HG02852 (cell line): Measurements from ENCODE around the gene MPHOSPH8.

Experiments
- ATAC-seq: cut with Tn5 transposase; IDR thresholded peaks from one replicate; pipeline ENCODE4 v1.9.1; 2021; ENCODE audit warnings: mild to moderate bottlenecking, moderate library complexity; ENCODE audit not compliant: unreplicated experiment

The MPHOSPH8 gene, protein sequence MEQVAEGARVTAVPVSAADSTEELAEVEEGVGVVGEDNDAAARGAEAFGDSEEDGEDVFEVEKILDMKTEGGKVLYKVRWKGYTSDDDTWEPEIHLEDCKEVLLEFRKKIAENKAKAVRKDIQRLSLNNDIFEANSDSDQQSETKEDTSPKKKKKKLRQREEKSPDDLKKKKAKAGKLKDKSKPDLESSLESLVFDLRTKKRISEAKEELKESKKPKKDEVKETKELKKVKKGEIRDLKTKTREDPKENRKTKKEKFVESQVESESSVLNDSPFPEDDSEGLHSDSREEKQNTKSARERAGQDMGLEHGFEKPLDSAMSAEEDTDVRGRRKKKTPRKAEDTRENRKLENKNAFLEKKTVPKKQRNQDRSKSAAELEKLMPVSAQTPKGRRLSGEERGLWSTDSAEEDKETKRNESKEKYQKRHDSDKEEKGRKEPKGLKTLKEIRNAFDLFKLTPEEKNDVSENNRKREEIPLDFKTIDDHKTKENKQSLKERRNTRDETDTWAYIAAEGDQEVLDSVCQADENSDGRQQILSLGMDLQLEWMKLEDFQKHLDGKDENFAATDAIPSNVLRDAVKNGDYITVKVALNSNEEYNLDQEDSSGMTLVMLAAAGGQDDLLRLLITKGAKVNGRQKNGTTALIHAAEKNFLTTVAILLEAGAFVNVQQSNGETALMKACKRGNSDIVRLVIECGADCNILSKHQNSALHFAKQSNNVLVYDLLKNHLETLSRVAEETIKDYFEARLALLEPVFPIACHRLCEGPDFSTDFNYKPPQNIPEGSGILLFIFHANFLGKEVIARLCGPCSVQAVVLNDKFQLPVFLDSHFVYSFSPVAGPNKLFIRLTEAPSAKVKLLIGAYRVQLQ

DNA sequence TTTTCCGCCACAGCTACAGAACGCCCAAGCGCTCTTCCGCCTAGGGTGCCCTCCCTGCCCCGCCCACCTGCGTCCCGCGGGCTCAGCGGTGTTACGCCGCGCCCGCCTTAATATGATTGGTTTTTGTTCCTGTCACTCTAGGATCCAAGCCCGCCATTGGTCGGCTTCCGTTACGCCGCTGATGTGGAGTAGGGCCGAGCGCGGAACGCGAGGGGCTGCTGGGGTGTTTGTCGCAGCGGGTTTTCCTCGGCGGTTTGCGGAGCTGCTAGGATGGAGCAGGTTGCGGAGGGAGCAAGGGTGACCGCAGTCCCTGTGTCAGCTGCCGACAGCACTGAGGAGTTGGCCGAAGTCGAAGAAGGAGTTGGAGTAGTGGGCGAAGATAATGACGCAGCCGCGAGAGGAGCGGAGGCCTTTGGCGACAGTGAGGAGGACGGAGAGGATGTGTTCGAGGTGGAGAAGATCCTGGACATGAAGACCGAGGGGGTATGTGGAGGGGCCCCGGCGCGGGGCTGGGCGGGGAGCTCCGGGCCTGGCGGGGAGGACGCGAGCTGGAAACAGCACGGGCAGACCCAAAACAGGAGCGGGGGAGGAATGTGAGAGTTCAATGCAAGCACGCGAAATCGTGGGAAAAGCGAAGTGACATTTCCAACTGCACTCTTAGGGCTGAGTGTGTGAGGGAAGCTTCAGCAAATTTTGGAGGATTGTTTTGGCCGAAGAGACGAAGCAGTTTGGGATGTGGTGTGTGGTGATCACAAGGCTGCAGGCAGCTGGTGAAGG is at the start of gene MPHOSPH8:
Gene MPHOSPH8, plus strand, starts transcription at position 181 of the 777 bp plus-strand sequence. Its CDS starts 90 bp downstream, at position 271.
- ATAC-seq: peak; percentile 98

DNA sequence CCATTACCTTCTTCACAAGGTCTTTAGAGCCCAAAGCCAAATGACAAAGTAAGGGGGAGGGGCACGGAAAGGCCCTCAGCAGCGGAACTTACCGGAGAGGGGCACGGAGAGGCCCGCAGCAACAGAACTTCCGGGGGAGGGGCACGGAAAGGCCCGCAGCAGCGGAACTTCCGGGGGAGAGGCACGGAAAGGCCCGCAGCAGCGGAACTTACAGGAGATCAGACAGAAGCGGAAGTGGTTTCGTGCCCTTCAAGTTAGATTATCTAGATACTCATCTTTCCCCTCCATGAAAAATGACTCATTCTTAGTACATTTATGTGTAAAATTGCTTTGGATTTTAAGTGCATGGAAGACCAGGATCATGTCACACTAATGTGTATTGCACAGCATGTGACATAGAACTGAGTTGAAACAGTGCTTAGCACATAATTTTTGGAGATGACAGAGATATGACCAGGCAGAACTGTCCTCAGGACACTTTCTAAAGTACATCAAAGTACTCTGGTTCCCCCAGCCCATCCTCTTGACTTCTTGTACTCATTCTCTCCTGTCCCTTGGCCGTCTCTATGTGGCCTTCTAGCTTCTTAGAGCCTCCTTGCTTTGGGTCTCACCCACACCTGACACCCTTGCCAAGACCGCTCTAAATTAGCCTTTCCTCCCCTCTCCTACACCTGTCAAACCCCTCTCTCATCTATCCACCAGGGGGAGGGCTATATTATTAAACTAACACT is 46.4 kb upstream of the MPHOSPH8 start:
- ATAC-seq: peak; percentile 81

DNA sequence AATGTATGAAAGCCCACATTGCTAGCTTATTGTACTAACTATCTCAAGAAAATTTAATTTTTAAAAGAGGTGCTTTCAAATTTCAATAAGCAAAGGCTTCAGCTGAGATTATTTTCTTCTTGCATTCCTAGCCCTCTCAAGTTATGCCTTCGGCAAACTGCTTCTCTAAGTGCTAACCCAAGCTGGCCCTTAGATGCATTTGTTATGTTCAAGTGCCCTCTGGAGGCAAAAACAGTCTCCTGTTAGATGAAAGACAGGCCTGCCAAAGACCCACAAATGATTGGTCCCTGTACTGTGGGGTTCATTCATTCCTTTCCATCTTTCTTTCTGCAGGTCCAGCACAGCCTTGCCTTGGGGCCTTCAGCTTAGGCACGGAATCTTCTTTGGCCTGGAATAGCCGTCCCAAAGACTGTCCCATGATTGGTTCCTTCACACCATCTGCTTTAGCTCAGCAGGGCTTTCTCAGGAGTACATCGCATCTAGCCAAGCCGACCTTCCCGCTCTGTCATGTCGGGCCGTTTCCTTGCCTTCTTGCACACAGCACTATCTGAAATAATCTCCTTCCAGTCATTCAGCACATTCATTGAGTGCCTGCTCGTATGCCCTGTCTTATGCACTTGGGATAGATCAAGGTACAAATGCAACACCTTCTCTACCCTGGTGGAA is 45.7 kb upstream of the MPHOSPH8 start:
- peak; percentile 75 for ATAC-seq

DNA sequence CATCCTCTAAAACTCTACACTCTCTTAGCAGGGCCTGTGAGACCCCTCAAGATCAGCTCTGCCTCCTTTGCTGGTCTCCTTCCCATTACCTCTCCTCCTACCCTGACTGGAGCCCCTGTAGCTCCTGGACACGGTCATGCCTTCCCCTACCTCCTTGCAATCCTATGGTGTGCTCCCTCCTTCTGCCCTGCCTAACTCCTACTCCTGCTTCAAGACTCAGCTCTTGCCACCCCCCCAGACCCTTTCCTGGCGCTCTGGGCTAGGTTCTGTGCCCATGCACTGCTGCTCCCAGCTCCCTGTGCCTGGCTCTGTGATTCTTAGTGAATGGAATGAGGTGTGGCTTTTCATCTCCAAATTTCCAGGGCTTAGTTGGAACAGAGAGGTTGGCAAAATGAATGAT is 44.1 kb upstream of the MPHOSPH8 start:
- ATAC-seq: no peak

DNA sequence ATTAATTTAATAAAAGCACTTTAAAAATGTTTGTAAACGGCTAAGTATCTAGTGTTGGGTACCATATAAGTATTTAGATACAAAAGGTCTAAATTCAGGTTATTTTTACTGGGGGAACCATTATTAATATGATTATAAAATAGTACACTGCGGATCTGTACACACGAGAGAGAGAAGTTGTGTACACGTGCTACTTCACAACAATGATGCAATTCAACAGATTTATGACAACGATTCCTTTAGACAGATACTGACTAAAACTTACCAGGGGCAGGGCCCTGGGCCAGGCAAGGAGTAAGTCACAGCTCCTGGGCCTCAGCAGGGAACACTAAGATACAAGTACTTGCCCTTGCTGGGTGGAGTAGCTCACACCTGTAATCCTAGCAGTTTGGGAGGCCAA is 43.0 kb upstream of the MPHOSPH8 start:
- ATAC-seq: no peak

DNA sequence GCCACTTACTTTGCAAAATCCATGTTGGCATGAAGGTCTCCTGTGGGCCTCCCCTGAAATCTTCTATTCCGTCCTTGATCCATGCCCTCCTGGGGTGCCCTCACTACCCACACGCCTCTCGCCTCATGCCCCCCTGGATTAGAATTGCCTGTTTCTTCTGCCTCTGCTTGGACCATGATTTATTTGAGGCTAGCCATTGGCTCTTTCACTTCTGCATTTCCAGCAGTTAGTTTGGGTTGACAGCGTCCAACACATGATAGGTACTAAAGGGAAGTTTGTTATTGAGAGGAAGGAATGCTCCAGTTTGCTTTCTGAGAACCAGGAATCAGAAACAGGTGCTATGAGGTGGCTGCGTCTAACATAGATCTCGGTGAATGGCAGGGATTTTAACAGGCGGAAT is 41.6 kb upstream of the MPHOSPH8 start:
- no peak for ATAC-seq

DNA sequence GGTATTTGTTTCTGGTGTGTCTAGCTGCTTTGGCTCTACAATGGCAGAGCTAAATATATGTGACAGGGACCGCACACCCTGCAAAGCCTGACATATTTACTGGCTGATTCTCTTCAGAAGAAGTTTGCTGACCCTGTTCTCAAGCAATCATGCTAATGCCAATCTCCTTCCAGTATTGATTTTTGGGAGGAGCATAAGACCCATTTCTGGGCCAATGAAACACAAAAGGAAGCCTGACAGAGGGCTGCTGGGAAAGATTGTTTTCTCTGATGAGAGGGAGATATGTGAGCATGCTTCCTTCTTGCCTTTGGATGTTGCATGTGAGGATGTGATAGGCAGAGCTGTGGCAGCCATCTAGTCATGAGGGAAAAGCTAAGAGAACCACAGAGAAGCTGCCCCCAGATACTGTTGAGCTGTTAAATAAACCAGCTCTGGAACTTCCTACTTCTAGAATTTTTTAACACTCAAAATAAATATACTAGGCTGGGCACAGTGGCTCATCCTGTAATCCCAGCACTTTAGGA is 40.7 kb upstream of the MPHOSPH8 start:
- no peak for ATAC-seq

DNA sequence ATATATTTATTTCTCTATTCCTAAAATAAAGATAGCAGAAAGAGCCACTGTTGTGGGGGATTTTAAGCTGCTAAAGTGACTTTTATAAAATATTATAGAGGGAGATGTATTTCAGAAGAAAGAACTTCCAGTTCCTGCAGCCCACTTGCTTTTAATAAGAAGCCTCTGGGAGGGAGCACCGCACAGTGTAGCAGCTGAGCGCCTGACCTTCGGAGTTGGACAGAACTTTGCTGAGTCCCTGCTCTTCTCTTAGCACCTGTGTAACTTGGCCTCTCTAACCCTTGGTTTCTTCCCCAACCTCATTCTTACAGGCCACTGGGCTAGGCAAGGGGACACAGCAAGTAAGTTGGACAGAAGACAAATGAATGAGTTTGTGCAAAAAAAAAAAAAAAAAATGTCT is 37.4 kb upstream of the MPHOSPH8 start:
- ATAC-seq: no peak

DNA sequence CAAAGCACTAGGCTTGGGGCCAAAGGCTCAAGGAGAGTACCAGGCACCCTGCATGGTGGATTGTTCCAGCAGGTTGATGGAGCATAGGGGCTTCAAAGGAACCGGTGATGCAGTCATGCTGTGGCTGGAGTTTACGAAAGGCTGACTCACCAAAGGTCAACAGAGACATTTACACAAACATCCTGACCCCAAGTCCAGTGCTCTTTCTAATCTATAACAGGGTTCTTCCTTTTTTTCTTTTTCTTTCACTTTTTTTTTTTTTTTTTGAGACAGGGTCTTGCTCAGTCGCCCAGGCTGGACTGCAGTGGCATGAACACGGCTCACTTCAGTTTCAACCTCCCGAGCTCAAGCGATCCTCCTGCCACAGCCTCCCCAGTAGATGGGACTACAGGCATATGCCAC is 36.5 kb upstream of the MPHOSPH8 start:
- no peak for ATAC-seq

DNA sequence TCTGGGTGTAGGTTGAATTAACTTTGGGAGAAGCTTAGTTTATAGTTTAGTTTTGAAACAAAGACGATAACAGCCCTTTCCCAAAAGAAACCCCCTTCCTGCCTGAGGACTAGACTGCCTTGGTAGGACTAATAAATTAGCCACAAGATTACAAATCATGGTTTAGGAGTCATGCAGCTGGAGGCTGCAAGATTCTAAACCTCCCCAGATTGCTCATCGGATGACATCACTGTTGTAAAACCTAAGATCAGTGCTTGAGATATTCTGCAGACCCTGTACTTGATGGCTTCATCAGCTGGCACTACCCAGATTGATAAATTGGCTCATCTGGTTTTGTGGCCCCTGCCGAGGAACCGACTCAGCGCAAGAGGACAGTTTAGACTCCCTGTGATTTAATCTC is 35.9 kb upstream of the MPHOSPH8 start:
- ATAC-seq: no peak

DNA sequence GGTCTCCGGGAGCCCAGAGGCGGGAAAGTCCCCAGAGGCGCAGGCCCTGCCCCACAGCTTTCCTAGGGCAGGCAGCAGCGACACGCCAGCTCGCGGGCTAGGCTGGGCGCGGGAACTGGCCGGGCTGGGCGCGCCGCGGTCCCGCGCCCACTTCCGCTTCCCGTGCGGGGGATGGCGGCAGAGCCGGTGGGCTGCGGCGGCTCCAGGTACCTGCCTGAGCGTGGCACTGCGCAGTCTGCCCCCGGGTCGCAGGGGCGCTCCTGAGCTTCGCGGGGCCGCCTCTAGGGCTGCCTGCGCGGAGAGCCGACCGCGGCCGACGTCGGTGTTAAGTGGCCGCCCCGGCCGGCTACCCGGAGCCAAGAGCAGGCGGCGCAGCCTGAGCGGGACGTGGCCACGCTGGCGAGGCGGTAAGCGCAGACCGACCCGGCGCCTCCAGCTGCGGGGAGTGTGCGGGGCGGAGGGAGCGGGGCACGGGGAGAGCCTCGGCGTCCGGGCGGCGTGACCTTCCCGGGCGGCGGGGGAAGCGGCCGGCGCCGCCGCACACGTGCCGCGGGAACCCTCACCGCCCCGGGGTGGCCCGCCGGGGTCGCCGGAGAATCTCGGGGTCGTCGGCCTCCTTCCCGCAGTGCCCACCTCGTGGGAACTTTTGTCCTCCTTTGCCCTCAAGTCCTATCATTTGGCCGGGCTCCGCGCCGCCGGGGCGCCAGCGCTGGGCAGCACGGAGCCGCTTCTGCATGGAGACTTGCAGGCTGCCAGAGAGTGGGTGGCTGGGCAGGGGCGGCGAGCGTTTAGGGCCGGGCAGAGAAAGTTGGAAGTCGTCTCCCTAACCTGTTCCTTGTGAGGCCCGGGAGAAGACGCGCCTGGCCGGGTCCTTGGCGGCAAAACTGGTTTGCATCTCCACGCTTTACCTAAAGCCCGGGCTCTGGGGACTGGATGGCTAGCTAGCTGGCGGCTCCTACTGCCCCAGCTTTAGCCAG is 31.4 kb upstream of the MPHOSPH8 start:
- ATAC-seq: peak; percentile 85

DNA sequence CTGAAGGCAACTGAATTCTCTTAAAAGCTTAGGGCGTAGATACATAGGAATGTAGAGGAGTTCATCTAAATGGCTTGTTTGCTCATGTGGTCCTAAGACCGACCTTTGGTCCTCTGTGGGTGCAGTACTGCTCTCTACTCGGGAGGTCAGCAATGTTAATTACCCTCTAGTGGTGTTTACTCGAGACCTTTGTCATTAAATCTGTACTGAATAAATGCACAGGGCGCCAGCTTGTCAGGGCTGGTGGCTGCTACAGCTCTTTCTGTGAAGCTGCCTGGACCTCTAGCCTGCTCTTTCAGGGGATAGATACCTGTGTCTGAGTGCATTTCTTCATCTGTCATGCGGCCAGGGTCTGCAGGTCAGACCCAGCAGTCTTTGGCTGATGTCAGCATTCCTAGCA is 29.2 kb upstream of the MPHOSPH8 start:
- ATAC-seq: no peak

DNA sequence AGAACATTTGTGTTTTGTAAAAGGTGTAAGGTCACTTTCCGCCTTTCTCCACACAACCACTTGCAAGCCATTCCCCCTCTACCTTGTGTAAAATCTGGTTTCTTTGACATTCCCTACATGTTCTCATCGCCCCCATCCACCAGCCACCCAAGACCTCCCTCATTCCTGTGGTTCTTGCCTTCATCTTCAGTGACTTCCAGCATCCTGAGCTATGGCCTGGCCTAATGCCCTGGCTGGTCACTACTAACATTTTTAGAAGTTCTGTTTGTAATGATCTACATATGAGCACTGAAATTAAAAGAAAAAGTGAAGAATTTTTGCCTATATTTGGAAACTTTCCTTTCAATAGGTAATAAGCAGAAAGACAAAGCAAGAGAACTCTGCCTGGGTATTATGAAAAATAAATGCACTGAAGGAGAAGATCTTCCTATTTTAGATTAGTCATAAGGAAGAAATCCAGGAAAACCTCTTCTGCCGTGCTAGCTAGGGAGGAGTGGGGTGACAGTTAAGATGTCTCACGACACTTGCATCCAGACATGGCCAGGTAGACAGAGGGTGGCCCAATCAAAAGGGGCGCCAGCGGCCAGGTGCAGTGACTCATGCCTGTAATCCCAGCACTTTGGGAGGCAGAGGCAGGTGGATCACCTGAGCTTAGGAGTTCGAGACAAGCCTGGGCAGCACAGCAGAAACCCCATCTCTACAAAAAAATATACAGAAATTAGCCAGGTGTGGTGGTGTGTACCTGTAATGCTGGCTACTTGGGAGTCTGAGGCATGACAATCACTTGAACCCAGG is 28.1 kb upstream of the MPHOSPH8 start:
- ATAC-seq: no peak

DNA sequence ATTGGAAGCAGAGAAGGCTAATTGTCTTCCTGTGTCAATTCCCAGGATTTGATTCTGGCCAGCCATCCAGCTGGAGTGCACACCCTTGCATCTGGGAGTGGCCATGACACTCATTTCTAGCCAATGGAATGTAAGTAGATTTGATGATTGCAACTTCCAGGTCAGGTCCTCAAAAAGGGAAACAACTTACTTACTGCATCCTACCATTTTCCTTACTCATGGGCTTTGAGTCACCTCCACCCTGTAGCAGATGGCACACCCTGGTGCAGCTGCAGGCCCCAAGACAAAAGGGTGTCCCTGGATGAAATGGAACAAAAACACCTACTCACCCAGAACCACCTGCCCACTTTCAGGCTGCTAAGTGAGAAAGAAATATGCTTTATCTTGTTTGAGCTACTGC is 27.3 kb upstream of the MPHOSPH8 start:
- ATAC-seq: no peak

DNA sequence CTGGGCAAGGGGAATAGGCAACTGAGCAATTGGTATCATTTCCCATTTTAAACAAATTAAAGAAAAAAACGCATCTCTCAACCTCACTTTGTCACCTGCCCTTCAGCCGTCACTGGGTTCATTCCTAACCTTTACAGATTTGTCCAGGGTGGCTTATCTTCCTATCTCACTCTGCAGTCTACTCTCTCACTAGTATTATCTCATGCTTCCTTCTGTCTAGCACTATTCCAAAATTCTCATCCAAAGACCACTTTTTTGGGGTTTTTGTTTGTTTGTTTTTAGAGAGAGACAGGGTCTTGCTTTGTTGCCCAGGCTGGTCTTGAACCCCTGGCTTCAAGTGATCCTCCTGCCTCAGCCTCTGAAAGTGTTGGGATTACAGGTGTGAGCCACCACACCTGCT is 26.7 kb upstream of the MPHOSPH8 start:
- no peak for ATAC-seq

DNA sequence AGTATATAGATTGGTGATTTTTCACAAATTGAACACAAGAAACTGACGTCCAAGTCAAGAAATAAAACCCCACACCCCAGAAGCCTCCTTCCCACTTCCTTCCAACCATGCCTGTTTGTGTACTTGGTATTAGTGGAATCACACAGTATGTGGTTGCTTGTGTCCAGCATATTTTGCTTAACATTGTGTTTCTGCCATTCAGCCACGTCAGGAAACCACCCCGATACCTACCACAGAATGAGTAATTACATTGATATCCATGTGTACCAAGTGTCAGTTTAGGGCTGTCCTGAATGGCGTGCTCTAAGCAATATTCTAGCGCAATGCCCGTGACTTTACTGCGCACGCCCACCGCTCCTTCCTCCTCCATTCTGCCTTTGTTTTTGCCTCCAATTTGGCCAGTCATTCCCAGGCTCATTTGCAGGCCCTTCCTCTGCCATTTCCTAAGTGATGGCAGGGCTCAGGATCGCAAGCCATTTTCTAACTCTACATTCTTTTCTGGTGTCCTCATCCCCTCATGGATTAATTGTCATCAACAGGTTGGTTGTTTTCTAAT is 25.9 kb upstream of the MPHOSPH8 start:
- ATAC-seq: no peak

DNA sequence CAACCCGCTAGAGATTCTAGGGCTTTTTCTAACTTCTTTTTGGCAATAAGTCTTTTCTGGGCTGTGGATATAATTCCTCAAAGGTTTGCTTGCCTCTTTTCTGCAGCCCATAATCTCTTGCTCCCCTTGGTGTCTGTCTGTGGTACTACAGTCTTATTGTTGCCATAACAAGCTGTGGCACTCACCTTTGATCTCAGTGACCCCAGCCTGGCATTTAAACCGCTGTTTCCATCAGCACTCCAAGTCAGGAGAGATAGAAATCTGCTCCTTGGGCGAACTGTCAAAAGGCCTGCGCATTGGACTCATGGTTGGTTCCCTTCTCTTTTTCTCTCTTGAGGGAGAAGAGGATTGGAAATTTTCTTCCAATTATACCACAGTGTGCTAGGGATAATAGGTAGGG is 14.5 kb upstream of the MPHOSPH8 start:
- no peak for ATAC-seq

DNA sequence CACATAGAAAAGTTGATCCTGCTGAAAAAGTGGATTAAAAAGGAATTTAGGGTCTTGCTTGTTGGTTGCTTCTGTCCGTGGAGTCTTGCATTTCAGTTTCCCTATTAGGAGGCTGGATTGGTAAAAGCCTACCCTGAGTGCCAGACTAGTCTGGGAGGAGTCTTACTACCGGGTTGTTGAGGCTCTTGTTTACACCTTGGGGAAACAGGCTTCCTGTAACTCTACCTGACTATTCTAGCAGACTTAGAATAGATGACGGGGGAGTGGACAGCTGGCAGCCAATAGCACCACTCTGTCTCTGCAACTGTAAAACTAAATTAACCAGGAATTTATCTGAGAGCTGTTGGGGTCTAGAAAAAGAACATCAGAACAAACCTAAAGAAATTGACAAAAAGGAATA is 11.3 kb upstream of the MPHOSPH8 start:
- no peak for ATAC-seq
